ENCODE results near the gene SLC16A3.

- TF ChIP-seq CTCF (conservative IDR thresholded peaks at IDR 0.05; ENCODE audit: low read length) (no peak), EZH2phosphoT487 (IDR thresholded peaks at IDR 0.05; ENCODE audit: borderline replicate concordance) (no peak)
Measured at GRCh38 chr17:82226809-82227628, 1.8 kb upstream of the SLC16A3 start.
